Stimulated activated CD8-positive, alpha-beta memory T cell treated with anti-CD3 and anti-CD28 coated beads, Interleukin-15, amount 100 ng/mL, for 48 hours (primary cell): ENCODE results near the gene ARHGDIG.
"Not testable (repeated sequence)": the region's sequence is repeated elsewhere in the genome, so short reads cannot be mapped to it uniquely, and the experiment has no call there.

ENCODE experiments used
- DNase-seq, 2 donors: peaks; one replicate each; pipeline ENCODE4 v3.0.0-alpha.2; 2020; ENCODE audit warnings: low read depth in 2 of 2

The ARHGDIG gene

GRCh38 chr16:263944-264343 lies 16.4 kb upstream of the ARHGDIG start:
- no peak for DNase-seq

DNA sequence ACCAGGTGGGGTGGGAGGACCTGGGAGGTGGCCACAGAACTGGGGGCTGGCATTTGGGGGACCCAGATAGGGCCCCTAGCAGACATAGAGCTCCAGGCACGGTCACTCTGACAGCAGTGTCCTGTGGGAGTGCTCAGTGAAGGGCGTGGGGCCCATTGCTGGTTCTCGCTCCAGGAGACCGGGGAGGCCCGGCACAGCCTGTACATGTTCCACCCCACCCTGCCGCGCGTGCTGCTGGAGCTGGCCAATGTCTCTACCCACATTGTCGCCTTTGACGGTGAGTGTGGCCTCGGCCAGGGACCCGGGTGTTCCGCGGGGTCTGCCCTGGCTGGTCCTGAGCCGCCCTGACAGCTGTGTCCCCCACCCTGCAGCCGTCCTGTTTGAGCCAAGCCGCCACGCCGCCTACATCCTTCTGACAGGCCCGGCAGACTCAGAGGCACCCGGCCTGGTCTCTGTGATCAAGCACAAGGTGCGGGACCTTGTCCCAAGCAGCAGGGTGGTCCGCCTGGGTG lies 15.9 kb upstream of the ARHGDIG start:
- DNase-seq, result no peak

DNA sequence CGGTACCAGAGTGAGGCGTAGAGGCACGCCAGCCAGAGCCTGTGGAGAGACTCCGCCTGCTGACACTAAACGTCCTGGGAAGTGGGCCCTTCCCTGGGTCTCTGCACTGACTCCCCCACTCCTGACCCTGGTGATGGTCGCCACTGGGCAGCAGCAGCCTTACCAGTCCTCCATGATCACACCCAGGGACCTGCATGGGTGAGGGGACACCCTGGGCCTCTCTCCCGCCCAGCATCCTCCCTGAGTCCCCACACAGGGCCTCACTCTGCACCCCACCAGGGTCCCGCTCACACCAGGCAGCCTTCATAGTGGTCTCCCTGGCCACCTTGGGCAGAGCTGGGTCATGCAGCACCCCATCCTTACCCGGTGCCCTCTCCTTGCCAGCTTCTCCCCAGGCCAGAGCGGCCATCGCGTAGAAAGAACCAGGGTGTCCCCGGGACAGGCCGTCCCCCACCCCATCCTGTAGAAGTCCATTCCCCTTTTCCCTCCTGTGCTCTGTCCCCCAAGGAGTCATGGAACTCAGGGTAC lies 15.3 kb upstream of the ARHGDIG start:
- no peak for DNase-seq

GRCh38 chr16:265711-266110 lies 14.7 kb upstream of the ARHGDIG start:
- no peak for DNase-seq

DNA sequence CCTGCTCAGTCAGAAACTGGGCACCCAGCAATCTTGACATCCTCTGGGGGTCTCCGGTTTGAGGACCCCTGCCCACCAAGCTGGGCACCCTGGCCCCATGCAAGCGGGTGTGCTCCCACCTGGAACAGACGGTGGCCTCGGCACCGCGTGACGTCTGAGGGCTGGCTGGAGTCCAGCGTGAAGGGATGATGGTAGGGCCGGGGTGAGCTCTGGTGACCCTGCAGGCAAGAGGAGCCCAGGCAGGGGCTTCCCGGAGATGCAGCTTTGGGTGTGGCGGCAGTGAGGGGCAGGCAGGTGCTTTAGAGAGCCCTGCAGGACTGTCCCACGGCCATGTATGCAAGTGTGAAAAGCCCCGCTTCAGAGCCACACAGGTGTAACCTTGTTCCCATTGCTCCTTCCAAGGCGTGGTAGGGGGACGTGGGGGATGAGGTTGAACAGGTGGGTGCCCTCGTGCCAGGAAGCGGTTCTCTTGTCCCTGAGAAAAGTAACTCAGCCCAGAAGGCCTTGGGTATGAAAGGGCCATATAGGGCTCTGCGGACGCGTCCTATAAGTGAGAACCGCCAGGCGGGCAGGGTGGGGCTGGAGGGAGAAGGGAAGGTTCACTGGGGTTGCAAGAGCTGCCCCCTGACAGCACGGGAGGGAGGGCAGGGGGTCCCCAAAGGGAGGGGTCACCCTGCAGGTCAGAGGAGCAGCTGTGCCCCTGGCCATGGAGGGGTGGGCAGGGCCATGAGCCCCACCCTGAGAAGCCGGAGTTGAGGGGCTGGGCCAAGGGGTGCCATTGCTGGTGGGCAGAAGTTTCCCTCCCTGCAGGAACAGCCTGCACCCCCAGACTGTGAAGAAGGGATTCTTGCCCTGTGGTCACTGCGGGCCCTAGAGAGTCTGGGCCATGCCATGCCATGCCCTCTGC lies 13.9 kb upstream of the ARHGDIG start:
- DNase-seq, result no peak

- DNase-seq, result not testable (repeated sequence)
Observed at GRCh38 chr16:267562-267961, 12.8 kb upstream of the ARHGDIG start.

DNA sequence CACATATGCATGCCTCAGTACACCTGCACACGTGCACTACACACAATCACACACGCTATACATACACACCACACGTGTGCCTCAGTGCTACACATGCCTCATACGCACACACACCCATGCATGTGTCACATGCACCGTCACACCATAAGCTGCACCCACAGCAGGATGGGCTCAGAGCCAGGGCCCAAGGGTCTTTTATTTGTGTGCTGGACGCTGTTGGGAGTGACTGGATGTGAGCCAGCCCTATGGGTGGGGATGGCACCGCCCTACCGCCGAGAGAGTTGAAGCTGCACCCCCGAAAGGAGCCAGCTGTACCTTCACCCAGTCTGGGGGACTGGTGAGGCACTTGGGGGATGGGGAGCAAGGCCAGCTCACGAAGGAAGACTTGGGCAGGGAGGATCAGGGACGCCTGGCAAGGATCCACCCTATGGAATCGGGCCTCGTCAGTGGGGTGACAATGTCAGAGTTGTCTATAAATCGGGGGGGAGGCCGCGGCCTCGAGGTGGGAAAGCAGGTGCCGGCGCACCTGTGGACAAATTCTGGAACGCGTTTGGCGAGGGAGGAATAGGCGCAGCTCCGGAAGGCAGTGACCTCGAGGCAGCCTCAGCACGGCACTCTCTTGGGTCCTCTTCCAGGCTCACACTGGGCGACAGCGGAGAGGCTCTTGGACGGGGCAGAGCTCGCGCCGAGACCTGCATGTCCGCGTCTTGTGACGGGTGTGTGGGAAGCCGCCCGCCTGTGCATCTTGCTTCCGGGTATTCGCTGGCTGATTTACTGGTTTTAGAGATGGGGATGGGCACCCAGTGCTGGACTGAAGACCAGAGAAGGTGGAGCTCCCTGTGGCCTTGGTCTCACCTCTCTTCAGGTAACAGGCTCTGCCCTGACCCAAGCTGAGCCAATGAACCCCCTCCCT lies 12.0 kb upstream of the ARHGDIG start:
- DNase-seq, result no peak

DNA sequence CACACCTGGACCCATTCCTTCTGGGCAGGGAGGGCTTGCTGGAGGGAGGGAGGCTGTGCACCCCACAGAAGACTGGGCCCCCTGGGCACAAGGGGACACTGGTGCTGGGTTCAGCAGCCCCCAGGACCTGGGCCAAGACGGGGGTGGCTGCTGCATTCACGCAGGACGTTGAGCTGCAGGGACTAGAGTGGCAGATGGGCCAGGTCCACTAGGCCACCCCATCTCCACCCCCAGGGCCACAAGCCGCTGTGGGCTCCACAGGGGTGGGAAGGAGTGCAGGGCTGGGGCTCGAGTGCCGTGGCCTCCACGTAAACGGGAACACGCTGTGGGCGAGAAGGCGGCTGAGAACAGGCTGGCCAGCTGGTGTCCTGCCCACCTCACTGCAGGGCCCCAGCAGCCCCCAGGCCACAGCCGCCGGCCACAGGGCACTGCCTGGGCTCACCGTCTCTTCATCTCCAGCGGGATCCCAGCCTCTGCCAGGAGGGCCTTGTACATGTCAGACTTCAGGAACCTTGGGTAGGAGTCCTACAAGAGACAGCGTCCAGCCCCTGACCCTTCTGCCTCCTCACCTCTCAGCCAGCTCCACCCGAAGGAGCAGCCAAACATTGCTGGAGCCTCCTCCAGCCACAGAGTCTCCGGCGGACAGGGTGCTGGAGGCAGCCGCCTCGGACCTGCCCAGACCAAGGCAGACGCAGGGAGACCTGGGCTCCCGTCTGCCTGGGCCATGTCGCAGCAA lies 11.2 kb upstream of the ARHGDIG start:
- no peak for DNase-seq

GRCh38 chr16:270381-271255 lies 9.8 kb upstream of the ARHGDIG start:
- no peak for DNase-seq

GRCh38 chr16:272633-273546 lies 7.5 kb upstream of the ARHGDIG start:
- DNase-seq, result no peak

GRCh38 chr16:273547-274421 lies 6.6 kb upstream of the ARHGDIG start:
- DNase-seq, result no peak

- no peak for DNase-seq
Observed at GRCh38 chr16:275041-275641, 5.2 kb upstream of the ARHGDIG start.

GRCh38 chr16:275786-276232 lies 4.6 kb upstream of the ARHGDIG start, which contains the start of gene RGS11:
TSS of gene RGS11 (minus strand) at chr16:275944. CDS start at chr16:275911, 33 bp downstream.
- DNase-seq, result no peak

DNA sequence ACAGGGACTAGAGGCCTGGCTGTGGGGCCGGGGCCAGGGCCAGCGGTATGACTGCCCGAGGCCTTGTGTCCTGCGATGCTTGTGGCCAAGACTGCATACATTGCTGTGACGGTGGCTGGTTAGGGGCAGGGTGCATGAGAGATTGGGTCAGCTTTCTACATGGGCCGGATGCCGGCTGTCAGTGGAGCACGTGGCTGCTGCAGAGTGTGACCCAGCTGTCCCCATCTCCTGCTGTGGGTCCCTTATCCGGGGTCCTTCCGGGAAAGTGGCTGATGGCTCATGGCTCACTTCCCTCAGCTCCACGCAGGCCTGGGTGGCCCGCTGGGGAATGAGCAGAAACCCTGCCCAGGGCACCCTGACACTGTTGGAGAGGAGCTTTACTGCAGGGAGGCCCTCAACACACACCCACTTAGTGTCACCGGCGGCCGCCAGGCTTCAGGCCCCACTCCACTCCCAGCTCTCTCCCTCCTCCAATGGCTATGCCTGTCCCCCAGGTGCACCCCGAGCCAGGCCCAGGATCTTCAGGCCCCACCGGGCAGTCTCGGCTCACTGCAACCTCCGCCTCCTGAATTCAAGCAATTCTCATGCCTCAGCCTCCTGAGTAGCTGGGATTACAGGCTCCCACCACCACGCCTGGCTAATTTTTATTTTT lies 3.8 kb upstream of the ARHGDIG start:
- DNase-seq, result no peak

DNA sequence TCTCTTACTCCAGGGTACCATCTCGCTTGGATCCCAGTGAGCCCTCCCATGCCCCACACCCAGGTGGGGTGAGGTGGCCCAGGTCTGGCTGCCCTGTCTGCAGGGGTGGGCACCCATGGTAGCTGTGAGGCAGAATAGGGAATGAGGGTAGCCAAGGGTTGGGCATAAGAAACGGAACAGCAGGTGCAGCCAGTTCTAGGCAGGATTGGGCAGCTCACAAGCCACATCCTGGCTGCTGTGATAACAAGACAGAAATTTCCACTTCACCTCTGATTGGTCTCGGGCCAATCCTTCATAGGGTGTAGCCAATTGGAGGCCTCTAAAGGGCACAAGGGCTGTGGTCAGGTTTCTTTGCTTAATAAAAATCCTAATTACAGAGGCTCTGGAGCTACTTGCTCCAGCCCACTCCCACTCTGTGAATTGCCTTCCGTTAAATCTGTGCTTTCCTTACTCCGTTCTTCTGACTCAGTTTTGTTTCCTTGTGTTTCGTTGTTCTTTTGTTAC lies 1.5 kb upstream of the ARHGDIG start:
- no peak for DNase-seq

DNA sequence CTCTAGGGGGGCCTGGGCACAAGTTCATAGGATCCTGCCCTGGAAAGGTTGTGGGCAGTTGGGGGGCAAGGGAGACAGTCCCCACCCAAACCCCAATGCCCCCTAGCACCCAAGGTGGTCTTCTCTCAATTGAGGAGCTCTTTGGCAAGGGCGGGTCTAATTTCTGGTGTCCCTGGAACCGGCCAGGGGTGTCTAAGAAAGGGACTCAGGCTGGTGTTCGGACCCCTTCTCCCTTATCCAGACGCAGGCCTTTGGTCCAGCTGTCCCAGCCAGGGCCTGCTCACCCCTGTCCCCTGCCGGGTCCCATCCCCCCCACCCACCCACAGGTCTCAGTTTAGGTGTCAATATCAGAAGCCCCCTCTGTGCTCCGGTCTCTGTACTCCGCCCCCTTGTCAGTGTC lies 860 bp upstream of the ARHGDIG start:
- DNase-seq, result no peak

DNA sequence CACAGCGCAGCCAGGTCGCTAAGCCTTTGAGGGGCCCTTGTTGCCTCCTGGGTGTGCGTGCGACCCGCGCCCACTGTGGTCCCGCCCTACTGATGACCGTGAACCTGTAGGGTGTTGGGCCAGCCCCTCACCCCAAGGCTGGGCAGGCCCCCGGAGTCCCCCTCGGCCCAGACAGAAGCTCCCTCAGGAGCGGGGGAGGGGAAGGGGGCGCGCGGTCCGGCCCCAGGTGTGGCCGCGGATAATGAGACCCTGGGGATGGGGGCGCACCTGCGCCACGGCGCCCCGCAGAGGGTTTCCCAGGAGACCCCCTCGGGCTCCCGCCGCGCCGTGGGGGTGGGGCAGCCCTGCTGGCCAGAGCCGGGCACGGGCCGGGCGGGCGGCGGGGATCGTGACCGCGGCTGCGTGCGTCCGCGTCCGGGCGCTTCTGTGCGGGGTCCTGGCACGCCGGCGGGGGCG lies 358 bp upstream of the ARHGDIG start:
- DNase-seq, result no peak
